SK-N-MC (cell line): ENCODE data around the gene CMIP.
"Not testable (repeated sequence)": the region's sequence is repeated elsewhere in the genome, so short reads cannot be mapped to it uniquely, and the experiment has no call there.

Source experiments
- DNase-seq: peaks from one replicate; pipeline ENCODE4 v3.0.0-alpha.2; 2011; ENCODE audit warnings: low read depth, low spot score
- H3K27ac ChIP-seq: fragments of 200-600 bp; sonication (generic); 2 replicates; pipeline ENCODE4 v1.5.1; 2016; ENCODE audit warnings: mixed run types
- H3K36me3 ChIP-seq: fragments of 200-600 bp; sonication (generic); 2 replicates; pipeline ENCODE4 v1.6.1; 2017; ENCODE audit warnings: antibody characterized with exemption, low read length, mixed read lengths; ENCODE audit not compliant: insufficient read depth
- H3K4me3 ChIP-seq: fragments of 200-600 bp; sonication (generic); 2 replicates; pipeline ENCODE4 v1.5.1; 2016
- H3K9ac ChIP-seq: fragments of 200-600 bp; sonication (generic); 2 replicates; pipeline ENCODE4 v1.8.0; 2017; ENCODE audit warnings: mixed run types, mixed read lengths; ENCODE audit not compliant: insufficient read length
- H3K9me3 ChIP-seq: fragments of 200-600 bp; sonication (generic); 2 replicates; pipeline ENCODE4 v1.6.1; 2017; ENCODE audit warnings: low read depth, mild to moderate bottlenecking, antibody characterized with exemption, low read length, moderate library complexity, mixed read lengths
- EZH2 ChIP-seq: fragments of 200-600 bp; sonication (generic); IDR thresholded peaks from one replicate; pipeline ENCODE4 v1.6.1; 2017; ENCODE audit warnings: antibody characterized with exemption
- FOXP2 ChIP-seq: optimal IDR thresholded peaks from 2 replicates; pipeline ENCODE3; 2011; ENCODE audit warnings: mild to moderate bottlenecking, moderate library complexity; ENCODE audit not compliant: insufficient read depth; ENCODE audit errors: extremely low read length, control extremely low read depth
- POLR2AphosphoS5 ChIP-seq: IDR thresholded peaks from 2 replicates; pipeline ENCODE4 v1.6.1; 2012; ENCODE audit warnings: mild to moderate bottlenecking, low read depth, low read length, borderline replicate concordance

CMIP gene

DNA sequence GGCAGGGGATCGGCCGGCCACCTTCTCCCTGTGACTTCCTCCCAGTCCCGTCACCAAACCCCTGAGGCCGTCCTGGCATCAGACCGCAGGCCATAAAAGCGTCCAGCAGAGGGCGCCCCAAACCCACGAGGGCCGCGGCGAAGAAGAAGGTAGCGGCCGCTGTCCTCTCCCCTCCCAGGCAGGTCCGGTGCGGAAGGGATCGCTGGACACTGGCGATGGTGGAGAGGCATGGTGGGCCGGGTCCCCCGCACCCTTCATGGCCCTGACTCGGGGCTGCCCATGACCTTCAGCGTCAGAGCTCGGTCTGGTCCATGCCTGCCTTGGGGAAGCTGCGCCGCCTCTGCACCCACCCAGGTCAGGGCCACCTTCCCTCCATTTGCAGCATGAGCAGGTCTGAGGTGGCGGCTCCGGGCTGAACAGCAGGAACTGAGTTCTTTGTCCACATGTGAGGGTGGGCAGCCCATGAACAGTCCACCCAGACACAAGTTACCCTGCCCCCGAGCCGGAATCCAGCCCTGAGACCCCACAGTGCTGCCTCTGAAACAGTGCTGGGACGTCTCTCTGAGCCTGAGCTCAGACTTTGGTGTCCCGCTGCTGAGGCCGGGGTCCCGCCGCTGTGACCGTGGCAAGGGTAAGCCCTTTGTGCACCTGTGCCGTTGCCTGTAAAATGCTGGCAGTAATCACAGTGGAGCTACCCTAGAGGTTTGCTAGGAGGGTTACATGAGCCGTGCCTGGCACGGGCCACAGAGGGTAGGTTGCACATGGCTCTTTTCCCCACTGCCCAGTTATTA lies 40.8 kb upstream of the CMIP start:
- H3K4me3 ChIP-seq: peak overlapping the region; percentile 64
- no peak overlapping the region for H3K27ac ChIP-seq

DNA sequence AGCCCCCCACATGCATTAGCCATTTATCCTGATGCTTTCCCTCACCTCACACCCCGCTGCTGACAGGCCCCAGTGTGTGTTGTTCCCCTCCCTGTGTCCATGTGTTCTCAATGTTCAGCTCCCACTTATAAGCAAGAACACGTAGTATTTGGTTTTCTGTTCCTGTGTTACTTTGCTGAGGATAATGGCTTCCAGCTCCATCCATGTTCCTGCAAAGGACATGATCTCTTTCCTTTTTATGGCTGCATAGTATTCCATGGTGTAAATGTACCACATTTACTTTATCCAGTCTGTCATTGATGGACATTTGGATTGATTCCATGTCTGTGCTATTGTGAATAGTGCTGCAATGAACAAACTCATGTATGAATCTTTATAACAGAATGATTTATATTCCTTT lies 39.6 kb upstream of the CMIP start:
- not testable (repeated sequence) for DNase-seq, H3K27ac ChIP-seq, H3K9me3 ChIP-seq, H3K4me3 ChIP-seq, H3K36me3 ChIP-seq, H3K9ac ChIP-seq

More for the DNA sequence above, 40.8 kb upstream of the CMIP start:
- no peak for TF ChIP-seq POLR2AphosphoS5
- no peak for TF ChIP-seq EZH2
- TF ChIP-seq FOXP2: no peak
- no peaks in the 10 kb centered on the region for H3K9me3 ChIP-seq
- H3K36me3 ChIP-seq: no peaks in the 10 kb centered on the region
- no peak overlapping the region for H3K9ac ChIP-seq
- no peak for DNase-seq

GRCh38 chr16:81405702-81406113 lies 38.9 kb upstream of the CMIP start:
- H3K4me3 ChIP-seq: no peak overlapping the region
- TF ChIP-seq EZH2: no peak
- no peak for TF ChIP-seq POLR2AphosphoS5
- no peak for TF ChIP-seq FOXP2
- H3K36me3 ChIP-seq: no peaks in the 10 kb centered on the region
- H3K27ac ChIP-seq: no peak overlapping the region
- H3K9ac ChIP-seq: no peak overlapping the region
- H3K9me3 ChIP-seq: no peaks in the 10 kb centered on the region
- no peak for DNase-seq

- H3K4me3 ChIP-seq: no peak overlapping the region
- TF ChIP-seq FOXP2 (no peak), POLR2AphosphoS5 (no peak), EZH2 (no peak)
- H3K9ac ChIP-seq: no peak overlapping the region
- no peaks in the 10 kb centered on the region for H3K36me3 ChIP-seq
- no peak overlapping the region for H3K27ac ChIP-seq
- no peaks in the 10 kb centered on the region for H3K9me3 ChIP-seq
- no peak for DNase-seq
Measured at GRCh38 chr16:81408409-81408950, 36.1 kb upstream of the CMIP start.

- Histone ChIP-seq H3K4me3 (no peak overlapping the region), H3K36me3 (no peaks in the 10 kb centered on the region), H3K9me3 (no peaks in the 10 kb centered on the region), H3K9ac (no peak overlapping the region), H3K27ac (no peak overlapping the region)
- TF ChIP-seq POLR2AphosphoS5 (no peak), EZH2 (no peak), FOXP2 (no peak)
- DNase-seq: no peak
Measured at GRCh38 chr16:81409016-81409556, 35.5 kb upstream of the CMIP start.

DNA sequence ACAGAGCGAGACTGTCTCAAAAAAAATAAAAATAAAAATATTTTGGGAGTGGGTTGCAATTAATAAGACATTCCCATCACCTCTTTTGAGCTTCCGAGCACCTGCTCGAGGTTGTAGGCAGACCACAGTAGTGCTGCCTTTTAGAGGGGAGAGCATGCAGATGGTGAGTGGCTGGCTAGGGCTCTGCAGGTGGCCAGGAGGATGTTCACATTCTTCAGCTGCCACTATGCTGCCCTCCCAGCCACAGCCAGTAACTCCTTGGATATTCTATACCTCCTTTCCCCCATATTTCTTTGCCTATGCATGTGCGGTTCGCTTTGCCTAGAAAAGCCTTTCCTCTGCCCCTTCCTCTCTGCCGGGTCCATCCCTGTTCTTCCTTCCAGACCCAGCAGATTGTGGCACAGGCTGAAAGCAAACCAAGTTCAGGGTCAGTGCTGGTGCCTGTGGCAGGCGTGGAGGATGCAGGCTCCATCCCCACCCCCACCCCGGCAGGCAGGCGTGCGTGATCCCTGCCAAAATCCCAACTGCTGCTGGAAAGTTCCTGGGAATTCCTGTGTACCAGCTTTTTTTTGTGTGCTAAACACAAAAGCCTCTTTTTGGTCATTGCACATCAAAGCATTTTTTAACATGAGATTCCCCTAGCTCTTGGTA lies 33.8 kb upstream of the CMIP start:
- no peak for DNase-seq
- TF ChIP-seq EZH2 (no peak), FOXP2 (no peak), POLR2AphosphoS5 (no peak)

GRCh38 chr16:81413245-81413990 lies 31.2 kb upstream of the CMIP start:
- Histone ChIP-seq H3K36me3 (no peaks in the 10 kb centered on the region), H3K27ac (no peak overlapping the region), H3K4me3 (no peak overlapping the region), H3K9me3 (no peaks in the 10 kb centered on the region), H3K9ac (no peak overlapping the region)
- no peak for DNase-seq
- TF ChIP-seq EZH2 (no peak), FOXP2 (no peak), POLR2AphosphoS5 (no peak)

More for the DNA sequence above, 33.8 kb upstream of the CMIP start:
- no peak overlapping the region for H3K9ac ChIP-seq
- no peak overlapping the region for H3K4me3 ChIP-seq
- no peaks in the 10 kb centered on the region for H3K36me3 ChIP-seq
- H3K27ac ChIP-seq: no peak overlapping the region
- H3K9me3 ChIP-seq: no peaks in the 10 kb centered on the region

- Histone ChIP-seq H3K27ac (no peak overlapping the region), H3K4me3 (no peak overlapping the region), H3K9ac (no peak overlapping the region), H3K9me3 (no peaks in the 10 kb centered on the region), H3K36me3 (no peaks in the 10 kb centered on the region)
- TF ChIP-seq EZH2: no peak
- TF ChIP-seq FOXP2: no peak
- TF ChIP-seq POLR2AphosphoS5: no peak
- no peak for DNase-seq
Measured at GRCh38 chr16:81415751-81416150, 28.9 kb upstream of the CMIP start.
